NCI-H146 (cell line): ENCODE measurements around the gene GPATCH11.

Source experiments
- DNase-seq: peaks from one replicate; lab custom pipeline; 2025; lab: John Stamatoyannopoulos, UW

The GPATCH11 gene

GRCh38 chr2:37083873-37084794, at the start of gene GPATCH11, which contains the start of gene HEATR5B:
GPATCH11 (plus strand) TSS chr2:37084518; CDS start chr2:37088382, 3,864 bp downstream.
HEATR5B (minus strand) TSS chr2:37084372; CDS start chr2:37083414, 958 bp downstream.
- DNase-seq = peak; percentile 98

DNA sequence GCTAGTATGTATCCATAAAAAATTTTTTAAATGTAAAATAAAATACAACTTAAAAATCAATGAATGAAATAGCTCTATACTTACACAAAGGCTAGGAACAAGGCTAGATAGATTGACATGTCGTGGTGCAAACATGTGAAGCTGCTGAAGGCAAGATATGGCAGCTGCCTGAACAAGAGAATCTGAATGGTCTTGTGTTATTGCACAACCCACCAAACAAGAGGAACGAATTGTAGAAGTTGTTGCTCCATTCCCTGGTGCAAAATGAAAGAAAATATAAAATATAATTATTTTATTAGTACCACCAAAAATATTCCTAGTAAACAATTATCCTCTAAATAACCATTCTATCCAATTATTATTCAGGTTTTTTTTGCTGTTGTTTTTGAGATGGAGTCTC, 46.5 kb upstream of the GPATCH11 start:
- DNase-seq = no peak

DNA sequence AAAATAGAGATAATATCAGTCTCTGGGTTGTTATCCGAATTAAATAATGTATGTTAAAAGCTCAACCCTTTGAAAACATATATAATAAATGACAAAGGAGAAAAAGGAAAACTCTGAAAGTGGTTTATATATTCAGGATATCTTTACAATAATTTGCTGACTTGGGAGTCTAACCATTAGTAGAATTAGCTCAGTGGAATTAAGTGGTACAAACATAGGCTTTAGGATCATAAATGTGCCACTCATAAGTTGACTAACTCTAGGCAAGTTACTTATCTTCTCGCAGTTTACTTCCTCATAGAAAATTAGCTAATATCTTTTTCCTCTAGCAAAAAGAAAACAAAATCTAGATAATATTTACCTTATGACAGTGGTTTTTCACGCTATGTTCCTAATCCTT, 44.7 kb upstream of the GPATCH11 start:
- no peak for DNase-seq

DNA sequence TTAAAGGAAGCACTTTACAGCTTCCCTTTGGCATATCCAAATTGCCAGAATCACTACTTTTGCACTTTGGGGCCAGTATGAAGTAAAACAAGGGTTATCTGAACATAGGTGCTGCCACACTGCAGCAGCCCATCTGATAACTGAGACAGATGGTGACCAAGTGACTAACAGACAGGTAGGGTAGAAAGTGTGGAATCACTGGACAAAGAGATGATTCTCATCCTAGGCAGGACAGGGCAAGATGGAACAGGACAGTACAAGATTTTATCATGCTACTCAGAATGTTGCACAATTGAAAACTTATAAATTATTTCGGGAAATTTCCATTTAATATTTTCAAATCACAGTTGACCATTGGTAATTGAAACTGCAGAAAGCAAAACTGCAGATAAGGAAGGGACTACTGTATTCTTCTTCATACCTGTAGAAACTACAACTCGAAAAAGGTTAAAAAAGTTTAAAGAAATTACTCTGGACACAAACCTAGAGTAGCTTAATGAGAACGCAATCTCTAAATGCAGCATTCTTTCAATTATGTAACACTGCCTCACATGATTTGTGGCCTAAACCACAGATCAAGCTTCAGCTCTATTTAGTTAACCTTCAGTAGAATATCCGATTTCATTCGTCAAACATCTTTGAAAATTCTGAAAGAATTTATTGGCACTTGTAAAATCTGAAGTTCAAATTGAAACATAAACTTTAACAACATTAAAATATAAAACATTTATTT, 31.6 kb upstream of the GPATCH11 start:
- no peak for DNase-seq

- DNase-seq = no peak
Observed at GRCh38 chr2:37059841-37060240, 24.5 kb upstream of the GPATCH11 start.

- no peak for DNase-seq
Observed at GRCh38 chr2:37060446-37060845, 23.9 kb upstream of the GPATCH11 start.

GRCh38 chr2:37061013-37061711, 23.2 kb upstream of the GPATCH11 start:
- DNase-seq = no peak

GRCh38 chr2:37061776-37062175, 22.5 kb upstream of the GPATCH11 start:
- DNase-seq = no peak

DNA sequence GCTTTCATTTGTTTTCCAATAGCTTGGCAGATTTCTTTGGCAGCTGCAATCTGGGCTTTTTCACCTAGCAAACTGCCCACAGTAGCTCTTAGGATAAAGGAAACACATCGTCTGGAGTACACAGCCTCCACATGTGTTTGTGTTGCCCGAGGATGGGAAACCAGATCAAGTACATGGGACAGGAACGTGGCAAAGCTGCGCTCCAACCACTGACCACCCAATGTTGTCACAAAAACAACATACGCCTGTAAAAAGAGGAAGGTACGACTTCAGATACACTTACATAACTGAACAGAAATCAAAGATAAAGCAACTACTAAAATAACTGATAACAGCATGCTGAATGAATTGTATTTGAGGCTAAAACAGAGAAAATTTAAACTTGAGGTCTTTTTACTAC, 15.6 kb upstream of the GPATCH11 start:
- DNase-seq = no peak

- DNase-seq = no peak
Observed at GRCh38 chr2:37070931-37071330, 13.4 kb upstream of the GPATCH11 start.

DNA sequence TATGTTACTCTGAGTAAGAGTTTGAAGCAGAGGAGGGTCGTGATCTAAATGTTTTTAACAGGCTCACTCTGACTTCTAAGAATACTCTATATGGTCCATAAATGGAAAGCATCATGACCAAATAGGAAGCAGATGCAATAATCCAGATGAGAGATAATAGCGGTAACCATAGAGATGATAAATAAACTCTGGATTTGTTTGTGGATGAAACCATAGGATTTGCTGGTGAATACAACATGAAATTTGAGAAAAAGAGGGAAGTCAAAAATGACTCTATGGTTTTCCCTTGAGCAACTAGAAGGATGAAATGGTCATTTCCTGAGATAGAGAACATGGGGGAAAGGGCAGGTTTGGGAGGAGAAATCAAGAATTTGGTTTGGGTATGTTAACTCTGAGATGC, 4.1 kb upstream of the GPATCH11 start:
- DNase-seq = no peak

GRCh38 chr2:37080689-37081088, 3.6 kb upstream of the GPATCH11 start:
- no peak for DNase-seq

DNA sequence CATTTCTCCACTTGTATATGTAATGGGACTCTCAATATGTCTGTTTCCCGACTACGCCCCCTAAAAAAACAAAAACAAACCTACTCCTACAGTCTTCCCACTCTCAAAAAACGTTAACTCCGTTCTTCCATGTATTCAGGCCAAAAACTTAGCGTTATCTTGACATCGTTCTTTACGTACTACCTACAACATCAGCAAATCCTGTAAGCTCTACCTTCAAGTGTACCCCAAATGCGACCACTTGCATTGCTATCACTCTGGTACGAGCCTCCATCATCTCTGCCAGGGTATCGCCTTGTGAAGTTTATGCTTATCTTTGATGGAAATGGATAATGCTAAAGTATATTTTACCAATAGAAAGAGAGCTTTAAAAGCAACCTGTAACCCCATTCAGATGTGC, 479 bp downstream of the GPATCH11 start:
- DNase-seq = no peak

DNA sequence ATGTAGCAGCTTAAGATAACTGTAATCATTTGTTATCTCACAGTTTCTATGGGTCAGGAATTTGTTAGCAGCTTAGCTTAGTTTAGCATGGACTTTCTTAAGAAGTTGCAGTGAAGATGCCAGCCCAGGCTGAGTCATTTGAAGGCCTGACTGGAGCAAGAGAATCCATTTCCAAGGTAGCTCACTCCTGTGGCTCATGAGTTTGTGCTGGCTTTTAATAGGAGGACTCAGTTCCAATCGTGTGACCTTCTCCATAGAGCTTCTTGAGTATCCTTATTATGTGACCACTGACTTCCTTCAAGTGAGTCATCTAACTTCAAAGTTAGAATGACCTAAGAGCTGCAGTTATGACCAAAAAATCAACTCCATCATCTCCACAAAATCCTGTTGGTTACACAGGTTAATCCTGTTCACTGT, 1.4 kb downstream of the GPATCH11 start:
- DNase-seq = no peak

- DNase-seq = no peak
Observed at GRCh38 chr2:37090019-37090477, 5.7 kb downstream of the GPATCH11 start.

DNA sequence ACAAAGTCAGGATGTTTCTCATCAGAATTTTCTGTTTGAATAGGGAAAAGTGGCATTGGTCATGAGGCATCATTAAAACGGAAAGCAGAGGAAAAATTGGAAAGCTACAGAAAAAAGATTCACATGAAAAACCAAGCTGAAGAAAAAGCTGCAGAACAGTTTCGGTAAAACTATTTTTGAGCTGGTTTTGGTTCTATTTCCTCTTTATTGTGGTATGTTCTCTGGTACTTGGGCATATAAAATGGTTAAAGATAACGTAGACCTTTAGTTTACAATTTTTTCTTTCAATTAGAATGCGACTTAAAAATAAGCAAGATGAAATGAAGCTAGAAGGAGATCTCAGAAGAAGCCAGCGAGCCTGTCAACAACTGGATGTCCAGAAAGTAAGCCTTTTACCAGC, 7.6 kb downstream of the GPATCH11 start:
- no peak for DNase-seq

DNA sequence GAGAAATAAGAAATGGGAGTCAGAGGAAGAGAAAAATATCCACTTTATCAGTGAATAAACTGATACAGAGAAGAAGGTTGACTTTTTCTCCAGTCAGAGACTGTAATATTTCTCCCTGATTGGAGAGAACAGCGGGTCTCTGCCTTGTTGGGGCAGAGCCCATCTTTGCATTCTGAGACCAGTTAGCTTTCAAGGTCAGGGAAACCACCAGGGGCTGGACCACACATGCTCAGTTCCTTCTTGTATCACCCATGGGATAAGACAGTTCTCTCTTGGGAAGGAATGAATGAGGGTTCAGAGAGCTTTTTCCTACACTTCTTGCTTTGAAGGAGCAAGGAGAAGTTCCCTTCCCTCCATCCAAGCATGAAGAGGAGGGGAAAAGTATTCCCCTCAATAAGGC, 12.2 kb downstream of the GPATCH11 start:
- no peak for DNase-seq

DNA sequence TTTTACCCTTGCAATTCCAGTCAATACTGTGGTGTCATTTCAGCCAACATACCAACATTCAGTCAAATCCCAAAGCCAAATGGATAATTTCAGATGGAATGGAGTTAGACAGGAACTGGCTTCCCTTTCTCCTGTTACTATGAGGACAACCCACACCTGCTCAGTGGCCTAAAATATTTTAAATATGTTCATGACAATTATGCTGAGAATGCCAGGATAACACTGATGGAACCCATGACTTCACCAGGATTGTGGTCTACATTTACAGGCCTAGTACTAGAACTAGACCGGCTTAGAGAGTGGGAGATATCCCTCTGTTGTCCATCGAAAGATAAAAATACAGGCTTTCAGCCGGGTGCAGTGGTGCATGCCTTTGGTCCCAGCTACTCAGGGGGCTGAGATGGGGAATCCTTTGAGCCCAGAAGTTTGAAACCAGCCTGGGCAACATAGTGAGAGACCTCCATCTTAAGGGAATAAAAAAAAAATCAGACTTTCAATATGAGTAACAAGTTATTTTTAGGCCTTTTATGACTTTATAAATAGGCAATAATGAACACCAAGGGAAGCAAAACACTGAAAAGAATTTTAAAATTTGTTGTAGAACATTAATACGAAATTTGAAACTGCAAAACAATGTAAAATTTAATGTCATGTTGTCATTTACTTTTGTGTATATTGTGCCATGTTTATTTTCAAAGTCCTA, 14.2 kb downstream of the GPATCH11 start:
- no peak for DNase-seq

DNA sequence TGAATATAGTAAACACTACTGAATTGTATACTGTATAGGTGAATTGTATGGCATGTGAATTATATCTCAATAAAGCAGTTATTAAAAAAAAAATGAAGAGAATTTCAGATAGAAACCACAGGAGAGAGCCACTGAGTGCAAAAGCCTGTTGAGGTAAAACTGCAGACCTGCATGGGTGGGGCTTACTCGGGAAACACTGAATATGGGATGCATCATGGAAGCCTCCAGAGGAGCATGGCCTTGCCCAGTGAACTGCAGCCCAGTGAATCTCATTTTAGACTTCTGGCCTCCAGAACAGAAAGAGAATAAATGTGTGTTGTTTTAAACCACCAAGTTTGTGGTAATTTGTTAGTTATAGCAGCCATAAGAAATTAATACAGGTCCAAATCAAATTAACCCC, 15.7 kb downstream of the GPATCH11 start:
- DNase-seq = no peak

GRCh38 chr2:37102588-37102987, 18.3 kb downstream of the GPATCH11 start:
- no peak for DNase-seq

- DNase-seq = no peak
Observed at GRCh38 chr2:37104178-37104577, 19.9 kb downstream of the GPATCH11 start.

- no peak for DNase-seq
Observed at GRCh38 chr2:37105150-37105549, 20.8 kb downstream of the GPATCH11 start.
